ENCODE measurements around the gene COX7A2L.
"Not testable (repeated sequence)": the region's sequence is repeated elsewhere in the genome, so short reads cannot be mapped to it uniquely, and the experiment has no call there.

Gene COX7A2L

DNA sequence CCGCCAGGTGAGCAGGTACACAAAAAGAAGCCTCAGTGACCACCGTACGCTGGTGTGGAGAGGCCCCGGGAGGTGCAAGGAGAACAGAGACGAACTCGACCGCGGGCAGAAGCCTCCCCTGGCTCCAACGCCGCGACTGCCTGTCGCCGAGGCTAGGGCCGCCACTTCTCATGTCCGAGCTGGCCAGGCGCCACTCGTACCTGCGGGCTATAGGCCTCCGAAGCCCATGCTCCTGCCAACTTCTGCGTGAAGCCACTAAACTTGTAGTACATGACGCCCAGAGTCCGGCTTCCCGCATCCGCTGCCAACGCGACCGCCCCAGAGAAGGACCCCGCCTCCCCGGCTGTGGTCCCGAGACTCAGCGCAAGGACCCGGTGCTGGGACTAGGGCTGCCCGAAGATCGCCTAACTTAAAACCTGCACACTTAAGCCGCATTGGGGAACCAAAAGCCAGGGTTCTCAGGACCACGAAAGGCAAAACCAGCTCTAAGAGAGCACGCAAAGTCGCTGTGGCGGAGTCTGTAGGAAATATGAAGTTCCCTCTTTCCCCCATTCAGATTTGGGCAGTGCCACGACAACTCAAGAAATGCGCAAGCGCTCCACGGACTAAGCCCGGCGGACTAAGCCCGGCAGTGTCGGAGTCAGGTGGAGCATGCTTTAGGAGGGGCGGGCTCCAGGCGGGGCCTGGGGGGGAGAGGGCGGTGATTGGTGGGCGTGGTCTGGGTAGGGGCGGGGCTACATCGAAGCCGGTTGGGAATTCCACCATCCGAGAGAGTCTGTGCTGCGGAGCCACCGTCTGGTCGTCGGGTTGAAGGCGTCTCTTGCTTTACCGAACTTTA is at the start of gene COX7A2L:
TSS of gene COX7A2L (minus strand) at position 328 of the 838 bp plus-strand sequence. CDS start at position 272, 56 bp downstream.
- DNase-seq = peak; percentile 95

- DNase-seq = no peak
Measured at GRCh38 chr2:42408009-42408408, 47.0 kb upstream of the COX7A2L start.

DNA sequence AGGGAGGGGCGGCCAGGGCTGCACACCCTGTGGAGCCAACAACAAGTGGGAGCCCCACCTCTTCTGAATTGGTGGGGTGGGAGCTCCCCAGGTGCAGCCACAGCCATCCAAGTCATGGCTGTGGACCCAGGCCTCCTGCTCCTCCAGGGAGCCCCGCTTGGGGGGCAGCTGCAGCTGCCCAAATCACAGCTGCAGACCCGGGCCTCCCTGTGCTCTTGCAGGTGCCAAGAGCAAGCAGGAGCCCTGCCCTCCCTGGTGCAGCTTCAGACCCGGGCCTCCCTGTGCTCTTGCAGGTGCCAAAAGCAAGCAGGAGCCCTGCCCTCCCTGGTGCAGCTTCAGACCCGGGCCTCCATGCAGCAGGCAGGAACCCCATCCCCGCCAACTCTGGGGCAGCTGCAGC is 46.5 kb upstream of the COX7A2L start:
- DNase-seq = no peak

GRCh38 chr2:42404676-42405075 is 43.7 kb upstream of the COX7A2L start:
- DNase-seq = no peak

DNA sequence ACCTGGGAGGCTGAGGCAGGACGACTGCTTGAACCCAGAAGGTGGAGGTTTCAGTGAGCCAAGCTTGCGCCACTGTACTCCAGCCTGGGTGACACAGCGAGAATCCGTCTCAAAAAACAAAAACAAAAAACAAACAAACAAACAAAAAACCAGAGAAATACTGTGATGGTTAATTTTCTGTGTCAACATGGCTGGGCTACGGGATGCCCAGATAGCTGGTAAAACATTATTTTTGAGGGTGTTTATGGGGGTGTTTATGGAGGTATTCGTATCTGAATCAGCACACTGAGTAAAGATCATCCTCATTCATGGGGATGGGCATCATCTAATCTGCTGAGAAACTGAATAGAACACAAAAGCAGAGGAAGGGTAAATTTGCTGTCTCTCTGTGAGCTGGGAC is 40.8 kb upstream of the COX7A2L start:
- no peak for DNase-seq

DNA sequence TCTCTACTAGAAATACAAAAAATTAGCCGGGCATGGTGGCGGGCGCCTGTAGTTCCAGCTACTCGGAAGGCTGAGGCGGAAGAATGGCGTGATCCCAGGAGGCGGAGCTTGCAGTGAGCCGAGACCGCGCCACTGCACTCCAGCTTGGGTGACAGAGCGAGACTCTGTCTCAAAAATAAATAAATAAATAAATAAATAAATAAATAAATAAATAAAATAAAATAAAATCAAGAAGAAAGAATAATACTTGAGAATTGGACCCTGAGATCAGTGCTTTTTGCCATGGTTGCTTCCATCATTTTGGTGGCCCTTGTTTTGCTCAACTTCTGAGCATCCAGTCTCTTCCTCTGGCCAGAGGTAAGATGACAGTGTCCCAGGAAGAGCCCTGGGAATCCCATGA is 37.0 kb upstream of the COX7A2L start:
- DNase-seq = not testable (repeated sequence)

- not testable (repeated sequence) for DNase-seq
Measured at GRCh38 chr2:42393320-42393719, 32.3 kb upstream of the COX7A2L start.

DNA sequence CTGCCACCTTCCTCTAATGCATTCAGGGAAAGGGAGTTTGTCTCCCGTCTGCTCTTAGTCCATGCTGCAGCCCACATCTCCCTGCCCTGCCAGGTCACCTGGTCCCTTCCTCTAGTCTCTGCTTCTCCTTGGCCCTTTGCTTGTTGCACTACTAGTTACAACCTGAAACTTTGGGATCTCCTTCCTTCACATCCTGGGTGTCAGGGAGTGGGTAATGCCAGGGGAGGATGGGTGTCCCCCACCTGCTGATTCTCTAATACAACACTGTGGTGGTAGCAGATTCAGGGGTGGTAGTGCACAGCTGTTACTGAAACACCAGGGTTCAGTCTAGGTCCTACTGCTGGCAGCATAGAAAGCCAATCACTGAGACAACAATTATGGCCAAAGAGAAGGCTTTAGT is 31.2 kb upstream of the COX7A2L start:
- DNase-seq = no peak

- no peak for DNase-seq
Measured at GRCh38 chr2:42390401-42390969, 29.5 kb upstream of the COX7A2L start.

- no peak for DNase-seq
Measured at GRCh38 chr2:42386682-42387081, 25.7 kb upstream of the COX7A2L start.

DNA sequence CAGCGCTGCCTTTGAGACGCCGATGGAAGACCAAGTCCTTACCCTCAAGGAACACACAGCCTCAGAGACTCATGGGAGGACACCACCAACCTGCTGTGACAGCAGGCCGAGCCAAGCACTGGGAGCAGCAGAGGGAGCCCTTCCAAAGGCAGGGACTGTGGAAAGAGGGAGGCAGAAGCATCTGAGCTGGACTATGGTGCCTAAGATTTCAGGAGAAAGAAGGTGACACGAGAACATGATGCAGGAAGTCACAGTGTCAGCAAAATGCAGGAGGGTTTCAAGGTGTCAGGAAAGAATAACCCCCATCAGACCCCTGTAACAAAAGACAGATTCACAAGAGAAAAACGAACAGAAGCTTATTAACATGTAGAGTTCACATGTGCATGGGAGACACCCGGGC is 24.2 kb upstream of the COX7A2L start:
- no peak for DNase-seq

DNA sequence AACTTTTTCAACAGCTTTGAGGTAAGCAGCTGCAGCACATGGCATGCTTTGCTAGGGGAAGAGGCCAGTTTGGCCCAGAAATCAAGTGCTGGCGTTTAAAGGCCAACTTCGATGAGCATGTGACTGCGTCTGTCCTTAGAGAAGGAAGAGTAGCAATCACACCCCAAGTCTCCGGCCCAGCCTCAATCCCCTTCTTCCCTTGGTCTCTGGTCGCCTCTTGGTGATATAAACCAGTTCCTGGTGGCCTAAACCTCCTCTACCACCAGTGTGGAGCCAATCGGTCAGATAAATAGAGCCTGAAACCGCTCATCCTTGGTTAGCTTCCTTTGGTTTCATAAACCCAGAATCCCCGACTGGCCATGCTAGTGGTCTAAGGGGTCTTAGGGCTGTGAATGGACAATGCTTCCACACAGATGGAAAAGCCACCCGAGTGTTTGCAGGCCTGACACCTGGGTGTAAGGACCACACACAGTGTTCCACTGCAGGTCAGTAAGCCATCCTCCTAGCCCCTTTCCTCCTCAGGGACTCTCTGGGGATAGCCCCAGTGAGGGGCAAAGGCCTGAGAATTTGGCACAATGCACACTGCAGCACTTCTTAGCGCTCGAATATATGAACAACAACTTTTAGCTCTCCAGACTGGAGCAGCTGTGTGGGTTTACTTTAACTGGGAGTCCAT is 23.0 kb upstream of the COX7A2L start:
- no peak for DNase-seq

DNA sequence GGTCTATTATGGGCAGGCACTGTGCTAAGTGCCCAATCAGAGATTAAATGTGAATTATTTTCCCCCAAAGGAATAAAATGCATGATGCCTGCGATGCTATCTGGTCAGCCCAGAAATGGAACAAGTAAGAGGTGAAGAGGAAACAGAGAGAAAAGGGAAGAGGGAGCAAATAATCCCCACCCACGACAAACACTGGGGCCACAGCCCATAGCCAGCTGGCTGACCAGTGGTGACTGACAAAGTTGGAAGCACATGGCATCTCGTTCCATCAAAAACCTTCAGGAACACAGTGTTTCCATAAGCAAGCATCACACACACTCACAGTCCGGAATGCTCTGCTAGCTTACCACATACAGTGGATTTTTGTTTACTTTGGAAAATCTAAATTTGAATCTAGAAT is 21.1 kb upstream of the COX7A2L start:
- no peak for DNase-seq

DNA sequence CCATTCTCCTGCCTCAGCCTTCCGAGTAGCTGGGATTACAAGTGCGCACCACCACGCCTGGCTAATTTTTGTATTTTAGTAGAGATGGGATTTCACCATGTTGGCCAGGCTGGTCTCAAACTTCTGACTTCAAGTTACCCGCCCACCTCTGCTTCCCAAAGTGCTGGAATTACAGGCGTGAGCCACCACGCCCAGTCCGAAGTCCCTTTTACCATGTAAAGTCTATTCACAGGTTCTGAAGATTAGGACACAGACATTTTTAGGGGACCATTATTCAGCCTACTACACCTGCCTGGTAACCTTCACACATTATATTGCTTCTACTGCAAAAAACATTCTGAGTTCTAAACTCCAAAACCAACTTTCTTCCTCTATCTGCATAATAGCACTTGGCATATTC is 19.0 kb upstream of the COX7A2L start:
- not testable (repeated sequence) for DNase-seq

GRCh38 chr2:42378415-42378814 is 17.4 kb upstream of the COX7A2L start:
- no peak for DNase-seq

DNA sequence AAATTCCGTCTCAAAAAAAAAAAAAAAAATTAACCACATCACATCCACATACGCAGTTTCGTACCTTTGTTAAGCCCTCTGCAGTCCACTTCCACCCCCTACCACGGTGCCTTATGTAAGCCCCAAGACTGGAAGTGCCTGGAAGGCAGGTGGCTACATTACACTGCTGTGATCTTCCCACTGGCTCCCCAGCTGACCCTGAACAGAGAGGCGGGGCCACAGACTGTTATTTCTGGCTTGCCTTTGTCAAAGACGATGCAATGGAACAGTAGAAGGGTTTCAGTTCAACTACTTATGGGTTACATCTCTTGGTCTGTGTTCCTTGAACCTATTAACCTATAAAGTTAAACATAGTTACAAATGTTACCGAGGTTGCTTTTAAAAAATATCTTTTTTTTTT is 15.7 kb upstream of the COX7A2L start:
- no peak for DNase-seq

- DNase-seq = no peak
Measured at GRCh38 chr2:42372474-42373200, 11.6 kb upstream of the COX7A2L start.

GRCh38 chr2:42371611-42372473 is 10.8 kb upstream of the COX7A2L start:
- DNase-seq = no peak

GRCh38 chr2:42369532-42370229 is 8.7 kb upstream of the COX7A2L start:
- no peak for DNase-seq

DNA sequence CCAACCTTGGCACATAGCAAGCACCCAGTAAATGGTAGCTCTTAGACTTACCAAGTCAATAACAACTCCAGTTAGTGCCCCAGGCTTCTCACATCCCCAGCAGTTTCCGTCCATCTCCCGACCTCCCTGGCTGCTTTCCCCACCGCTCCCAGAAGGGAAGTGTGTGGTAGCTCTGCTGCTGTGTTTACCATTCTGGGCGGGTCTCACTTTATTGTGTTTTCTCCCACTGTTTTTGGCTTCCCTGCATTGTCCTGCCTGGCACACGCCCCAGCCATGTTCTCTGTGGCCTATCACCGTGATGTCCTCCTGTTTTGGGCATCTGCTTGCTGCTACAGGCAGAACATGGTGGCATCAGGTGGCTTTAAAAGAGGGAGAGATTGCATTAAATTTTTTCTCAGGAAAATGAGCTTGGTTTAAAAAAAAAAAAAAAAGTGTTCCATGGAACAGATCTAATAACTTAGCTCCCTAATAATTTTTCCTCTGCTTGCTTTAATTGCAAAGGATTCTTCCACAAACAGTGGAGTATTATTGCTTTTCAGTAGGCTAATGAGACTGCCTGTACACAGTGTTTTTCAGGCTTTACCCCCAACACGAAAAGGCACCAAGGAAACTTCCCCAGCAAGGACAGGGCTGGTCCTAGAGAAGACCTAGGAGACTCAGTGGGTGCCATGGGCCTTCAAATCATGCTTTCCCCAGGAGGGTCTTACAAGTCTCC is 8.0 kb upstream of the COX7A2L start:
- no peak for DNase-seq

DNA sequence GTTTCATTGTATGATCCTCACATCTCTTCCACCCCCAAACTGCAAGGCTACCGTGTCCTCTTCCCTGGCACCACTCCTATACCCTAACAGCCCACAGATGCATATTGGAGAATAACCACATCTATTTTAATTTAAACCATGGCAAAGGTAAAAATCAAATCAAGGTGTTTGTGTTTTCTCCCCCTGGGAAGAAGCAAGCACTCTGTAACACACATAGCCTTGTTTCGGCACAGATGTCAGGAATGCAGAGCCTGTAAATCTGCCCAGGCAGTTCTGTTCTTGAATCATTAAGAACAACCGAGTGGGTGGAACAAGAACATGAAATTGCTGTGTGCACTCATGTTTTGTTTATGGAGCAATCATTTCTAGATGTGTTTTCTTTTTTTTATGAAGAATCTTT is 6.8 kb upstream of the COX7A2L start:
- DNase-seq = no peak

All from activated CD4-positive, alpha-beta T cell treated with anti-CD3 and anti-CD28 coated beads for 1 hour (primary cell).